ENCODE measurements around the gene PLCXD1.
"Not testable (repeated sequence)": the region's sequence is repeated elsewhere in the genome, so short reads cannot be mapped to it uniquely, and the experiment has no call there.

PLCXD1 gene

DNA sequence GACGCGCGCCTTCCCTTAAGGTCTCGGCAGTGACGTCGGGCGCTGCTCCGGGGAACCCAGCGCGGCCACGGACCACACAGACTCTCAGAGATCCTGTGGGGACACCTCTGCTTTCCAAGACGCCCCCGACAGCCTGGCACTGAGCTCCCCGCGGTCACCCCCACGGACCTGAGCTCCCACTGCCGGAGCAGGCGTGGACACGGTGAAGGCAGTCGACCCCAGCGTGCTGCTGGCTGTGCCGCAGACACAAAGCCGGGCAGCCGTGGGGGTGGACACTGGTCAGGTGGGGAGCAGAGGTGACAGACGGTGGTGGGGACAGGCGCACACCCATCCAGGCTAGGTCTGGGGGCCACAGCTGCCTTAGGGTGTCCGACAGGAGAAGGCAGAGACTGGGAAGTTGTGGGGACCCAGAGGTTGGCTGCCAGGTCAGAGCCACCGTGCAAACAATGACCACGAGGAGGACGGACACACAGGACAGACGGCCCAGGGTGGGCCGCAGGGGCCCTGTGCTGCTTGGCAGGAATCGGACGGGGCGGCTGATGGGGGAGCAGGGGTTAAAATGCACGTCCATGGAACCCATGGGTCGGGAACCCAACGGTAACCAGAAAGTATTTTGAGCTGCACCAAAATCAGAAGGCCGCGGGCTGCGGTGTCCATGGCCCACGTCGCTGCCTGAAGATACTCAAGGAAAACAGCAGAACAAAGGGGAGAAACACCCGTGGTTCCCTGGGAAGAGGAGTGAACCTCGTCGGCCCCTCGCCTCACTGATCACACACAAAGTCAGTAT is 54.0 kb downstream of the PLCXD1 start:
- ATAC-seq = no peak

DNA sequence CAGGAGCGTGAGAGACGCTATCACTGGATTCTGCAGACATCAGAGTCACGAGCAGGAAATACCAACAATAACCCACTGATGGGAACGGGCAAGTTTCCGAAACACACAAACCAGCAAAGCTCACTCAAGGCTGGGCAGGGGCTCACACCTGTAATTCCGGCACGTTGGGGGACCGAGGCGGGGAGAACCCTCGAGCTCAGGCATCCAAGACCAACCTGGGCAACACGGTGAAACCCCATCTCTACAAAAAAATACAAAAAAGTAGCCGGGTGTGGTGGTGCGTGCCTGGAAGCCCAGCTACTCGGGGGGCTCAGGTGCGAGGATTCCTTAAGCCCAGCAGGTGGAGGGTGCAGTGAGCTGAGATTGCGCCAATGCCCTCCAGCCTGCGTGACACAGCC is 54.6 kb downstream of the PLCXD1 start:
- ATAC-seq = no peak

DNA sequence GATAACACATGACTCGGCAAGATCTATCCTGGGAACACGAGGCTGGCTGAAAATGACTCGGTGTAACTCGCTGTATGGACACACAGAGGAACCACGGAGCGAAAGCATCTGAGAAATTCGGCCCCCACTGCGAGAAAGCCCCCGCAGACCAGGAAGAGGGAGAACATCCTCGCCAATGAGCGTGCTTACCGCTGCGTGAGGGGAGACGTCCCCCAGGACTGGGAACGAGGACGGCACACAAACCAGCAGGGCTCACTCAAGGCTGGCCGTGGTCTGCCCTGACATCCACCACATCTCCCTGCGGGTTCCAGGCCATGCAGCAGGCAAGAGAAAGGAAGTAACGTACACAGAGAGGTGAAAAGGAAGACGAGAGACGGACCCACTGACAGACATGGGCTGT is 55.0 kb downstream of the PLCXD1 start:
- no peak for ATAC-seq

DNA sequence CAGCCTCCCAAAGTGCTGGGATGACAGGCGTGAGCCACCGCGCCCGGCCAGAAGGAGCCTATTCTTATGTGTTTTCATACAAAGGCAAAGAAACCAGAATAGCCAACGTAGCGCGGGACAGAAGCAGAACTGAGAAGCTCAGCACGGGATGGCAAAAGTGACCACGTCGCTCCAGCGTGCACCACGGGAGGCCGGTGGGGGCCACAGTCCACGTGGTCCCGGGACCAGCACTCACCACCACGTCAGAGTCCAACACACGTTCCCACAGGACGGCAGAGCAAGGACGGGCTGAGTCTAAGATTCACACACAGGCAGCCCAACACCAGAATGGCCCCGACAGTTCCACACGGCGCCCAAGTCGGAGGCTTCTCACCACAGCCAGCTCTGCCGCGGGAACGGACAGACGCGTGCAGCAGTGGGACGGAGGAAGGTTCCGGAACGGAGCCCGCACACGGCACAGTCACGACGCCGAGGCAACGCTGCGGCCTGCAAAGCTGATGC is 56.2 kb downstream of the PLCXD1 start:
- no peak for ATAC-seq

DNA sequence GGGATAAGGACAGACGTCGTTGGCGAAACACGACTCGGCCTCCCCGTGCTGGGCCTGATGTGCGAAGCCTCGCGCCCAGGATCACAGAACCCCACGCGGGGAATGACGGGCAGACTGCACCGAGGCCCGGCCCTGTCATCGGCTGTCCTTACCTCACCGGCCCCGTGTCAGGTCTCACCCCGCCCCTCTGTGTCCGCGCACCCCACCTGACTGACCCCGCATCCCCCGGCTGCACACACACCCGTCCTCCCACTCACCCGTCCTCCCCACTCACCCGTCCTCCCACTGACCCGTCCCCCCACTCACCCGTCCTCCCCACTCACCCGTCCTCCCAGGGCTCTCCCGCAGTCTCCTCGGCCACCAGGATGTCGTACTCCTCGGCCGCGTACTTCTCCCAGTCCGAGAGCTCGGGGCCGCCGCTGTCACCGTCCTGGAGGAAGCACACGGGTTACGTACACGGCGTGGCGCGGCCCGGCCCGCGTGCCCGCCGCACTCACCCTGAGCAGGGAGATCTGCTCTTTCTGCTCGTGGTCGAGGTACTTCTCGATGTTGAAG is 57.2 kb downstream of the PLCXD1 start:
- ATAC-seq = no peak

DNA sequence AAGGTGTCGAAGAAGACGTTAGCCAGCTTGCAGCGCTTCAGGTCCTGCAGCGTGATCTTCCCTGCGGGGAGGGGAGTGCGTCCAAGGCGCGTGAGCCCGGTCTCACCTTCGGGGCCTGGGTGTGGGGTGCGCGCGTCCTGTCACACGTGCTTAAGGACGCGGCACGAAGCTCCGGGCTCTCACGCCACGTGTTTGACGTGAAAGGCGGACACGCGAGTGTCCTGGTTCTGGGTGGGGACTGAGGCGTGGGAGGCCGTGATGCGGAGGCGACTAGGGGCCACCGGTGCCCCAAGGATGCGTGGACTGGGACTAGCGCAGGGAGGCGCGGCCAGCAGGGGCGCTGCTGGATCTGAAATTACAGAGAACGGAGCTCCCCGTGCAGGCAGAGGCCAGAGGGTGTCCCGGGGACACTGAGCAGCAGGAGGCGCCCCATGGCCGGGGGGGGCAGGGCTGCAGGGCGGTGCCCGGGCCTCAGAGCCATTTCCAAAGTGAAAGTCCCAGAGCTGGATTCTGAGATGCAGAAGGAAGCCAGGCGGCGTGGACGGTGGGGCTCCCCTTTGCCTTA is 57.7 kb downstream of the PLCXD1 start:
- no peak for ATAC-seq

DNA sequence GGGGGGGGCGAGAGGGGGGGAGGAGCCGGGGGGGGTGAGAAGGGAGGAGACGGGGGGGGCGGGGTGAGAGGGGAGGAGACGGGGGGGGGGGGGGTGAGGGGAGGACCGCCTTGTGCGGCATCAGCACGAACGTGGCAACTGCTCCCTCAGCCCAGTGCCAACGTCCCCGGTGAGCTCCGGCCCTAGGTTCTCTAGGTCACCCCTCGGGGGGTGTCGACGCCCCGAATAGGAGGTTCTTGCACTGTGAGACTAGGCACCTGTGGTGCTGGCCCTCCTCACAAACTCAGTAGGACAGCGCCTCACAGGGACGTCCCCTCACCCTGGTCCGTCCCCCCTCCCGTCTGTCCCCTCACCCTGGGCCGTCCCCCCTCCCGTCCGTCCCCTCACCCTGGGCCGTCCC is 58.9 kb downstream of the PLCXD1 start:
- no peak for ATAC-seq

DNA sequence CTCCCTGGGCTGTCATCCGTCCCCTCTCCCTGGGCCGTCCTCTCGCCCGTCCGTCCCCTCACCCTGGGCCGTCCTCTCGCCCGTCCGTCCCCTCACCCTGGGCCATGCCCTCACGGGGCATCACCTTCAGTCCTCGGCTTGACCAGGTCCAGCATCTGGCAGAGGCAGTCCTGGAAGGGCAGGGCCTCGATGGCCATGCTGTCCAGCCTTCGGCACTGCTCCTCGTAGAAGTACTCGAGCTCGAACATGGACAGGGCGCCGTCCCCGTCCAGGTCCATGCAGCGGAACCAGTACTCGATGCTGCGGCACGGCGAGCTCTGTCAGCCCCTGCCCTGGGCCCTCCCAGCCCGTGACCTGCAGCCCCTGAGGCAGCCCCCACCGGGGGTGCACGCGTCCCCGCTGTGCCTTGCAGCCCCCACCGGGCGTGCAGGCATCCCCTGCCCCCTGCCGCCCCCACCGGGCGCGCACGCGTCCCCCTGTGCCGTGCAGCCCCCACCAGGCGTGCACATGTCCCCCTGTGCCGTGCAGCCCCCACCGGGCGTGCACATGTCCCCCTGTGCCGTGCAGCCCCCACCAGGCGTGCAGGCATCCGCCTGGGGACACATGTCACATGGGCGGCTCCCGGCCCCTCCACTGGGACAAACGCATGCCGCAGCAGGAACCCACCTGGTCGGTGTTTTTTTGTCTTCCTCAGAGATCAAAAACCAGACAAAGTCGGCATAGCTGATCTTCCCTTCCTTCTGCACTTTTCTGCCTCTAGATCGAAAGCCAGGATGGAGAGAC is 59.7 kb downstream of the PLCXD1 start:
- ATAC-seq = no peak

DNA sequence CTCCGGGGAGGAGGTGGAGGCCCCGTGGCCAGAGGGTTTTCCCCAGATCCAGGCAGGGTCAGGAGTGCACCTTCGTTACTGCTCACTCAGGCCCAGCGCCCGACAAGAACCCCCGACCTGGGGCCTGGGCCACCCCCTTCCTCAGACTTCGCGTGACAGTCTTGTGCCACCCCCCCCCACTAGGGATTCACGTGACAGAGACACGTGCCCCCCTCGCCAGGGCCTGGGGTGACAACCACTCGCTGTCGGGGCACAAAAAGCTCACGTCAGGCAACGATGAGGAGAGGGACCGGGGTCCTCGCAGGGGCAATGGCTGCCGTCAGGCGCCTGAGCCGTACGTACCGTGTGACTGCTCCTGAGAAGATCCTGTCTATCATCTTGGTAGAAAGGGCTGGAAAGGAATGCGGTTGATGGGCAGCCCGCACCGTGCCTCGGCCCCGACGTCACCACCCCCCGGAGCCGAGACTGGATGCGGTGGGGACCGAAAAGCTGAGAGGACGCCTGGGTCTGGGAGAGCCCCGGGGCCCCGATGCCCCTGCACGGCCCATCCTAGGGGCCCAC is 60.4 kb downstream of the PLCXD1 start:
- ATAC-seq = no peak

DNA sequence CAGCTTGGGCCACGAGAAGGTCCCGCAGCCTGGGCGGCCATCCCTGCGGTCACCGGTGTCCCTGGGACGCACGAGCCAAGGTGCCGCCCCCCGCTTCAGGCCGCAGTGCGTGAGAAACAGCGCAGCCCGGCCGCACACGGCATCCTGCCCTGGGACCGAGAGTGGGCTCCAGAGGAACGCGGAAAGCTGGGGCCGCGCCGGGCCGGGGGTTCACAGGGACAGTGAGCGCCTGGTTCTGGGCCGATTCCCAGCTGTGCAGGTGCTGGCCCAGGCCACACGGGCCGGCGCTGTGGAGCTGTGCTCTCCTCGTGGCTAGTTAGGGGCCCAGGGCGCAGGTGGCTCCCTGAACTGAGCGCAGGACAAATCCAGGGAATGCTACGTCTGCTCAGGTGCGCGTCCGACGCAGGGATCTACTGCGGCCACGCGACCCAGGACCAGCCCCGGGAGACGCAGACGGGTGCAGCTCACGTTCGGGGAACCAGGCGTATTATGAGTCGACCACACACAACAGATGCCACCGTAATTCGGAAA is 63.3 kb downstream of the PLCXD1 start:
- no peak for ATAC-seq

DNA sequence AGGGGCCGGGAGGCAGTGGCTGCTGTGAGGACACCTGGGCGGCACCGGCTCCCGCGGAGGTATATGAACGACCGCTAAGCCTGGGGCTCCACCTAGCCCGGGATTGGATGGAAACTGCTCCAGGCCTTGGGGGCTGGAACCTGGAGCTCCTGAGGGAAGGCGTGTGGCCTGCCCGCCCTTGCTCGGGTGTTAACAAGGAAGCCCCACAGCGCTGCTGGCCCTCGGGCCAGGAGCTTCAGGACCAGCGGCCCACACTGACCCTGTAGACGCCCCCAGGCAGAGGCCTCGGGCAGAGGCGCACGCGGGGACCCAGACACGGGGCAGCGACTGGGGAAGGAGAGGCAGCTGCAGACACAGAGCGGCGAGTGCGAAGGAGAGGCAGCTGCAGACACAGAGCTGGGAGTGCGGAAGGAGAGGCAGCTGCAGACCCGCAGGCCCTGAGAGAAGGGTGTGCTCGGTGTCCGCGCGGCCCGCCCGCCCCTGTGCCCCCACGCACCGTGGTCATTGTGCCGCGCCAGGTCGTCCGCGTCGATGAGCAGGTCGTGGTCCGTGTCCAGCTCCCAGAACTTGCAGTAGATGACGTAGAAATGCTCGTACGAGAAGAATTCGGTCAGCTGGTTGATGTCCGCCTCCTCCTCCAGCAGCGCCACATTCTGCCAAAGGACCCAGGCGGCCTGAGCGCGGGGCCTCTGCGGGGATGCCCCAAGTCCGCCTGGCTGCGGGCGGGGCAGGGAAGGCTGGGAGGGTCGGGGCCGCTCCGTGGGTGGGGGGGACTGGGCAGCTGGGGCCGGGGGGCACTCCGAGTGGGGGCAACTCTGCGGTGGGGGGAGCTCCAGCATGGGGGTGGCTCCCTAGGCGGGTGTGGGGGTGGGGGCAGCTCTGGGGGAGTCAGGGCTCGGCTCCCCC is 64.1 kb downstream of the PLCXD1 start:
- ATAC-seq = no peak

DNA sequence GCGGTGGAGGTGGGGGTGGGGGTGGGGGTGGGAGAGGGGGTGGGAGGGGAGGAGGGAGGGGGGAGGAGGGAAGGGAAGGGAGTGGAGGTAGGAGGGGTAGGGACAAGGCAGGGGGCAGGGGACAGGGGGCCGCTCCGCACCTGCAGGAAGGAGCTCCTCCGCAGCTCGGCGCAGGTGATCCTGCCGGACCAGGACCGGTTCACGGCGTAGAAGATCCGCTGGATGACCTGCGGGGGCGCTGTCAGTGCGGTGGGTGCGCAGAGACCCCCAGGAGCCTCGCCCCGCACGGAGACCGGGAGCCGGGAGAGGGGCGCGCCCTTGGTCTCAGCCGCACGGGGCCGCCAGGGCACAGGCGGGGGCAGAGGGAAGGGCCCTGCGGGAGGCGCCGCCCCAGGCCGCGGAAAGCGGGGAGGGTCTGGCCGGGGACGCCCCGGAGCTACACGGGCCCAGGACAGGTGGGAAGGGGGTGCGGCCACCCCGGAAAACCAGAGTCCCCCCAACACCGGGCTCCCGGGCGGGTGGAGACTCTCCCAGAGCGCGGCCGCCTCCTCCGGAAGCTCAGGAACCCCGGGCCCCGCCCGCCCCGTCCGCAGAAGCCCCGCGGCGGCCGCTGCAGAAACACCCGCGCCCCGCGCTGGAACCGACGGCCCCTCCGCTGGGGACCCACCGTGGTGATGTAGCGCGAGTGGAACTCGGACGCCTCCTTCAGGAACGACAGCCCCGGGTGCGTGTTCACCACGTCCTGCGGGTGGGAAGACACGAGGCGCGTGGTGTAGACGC is 65.0 kb downstream of the PLCXD1 start:
- ATAC-seq = no peak

DNA sequence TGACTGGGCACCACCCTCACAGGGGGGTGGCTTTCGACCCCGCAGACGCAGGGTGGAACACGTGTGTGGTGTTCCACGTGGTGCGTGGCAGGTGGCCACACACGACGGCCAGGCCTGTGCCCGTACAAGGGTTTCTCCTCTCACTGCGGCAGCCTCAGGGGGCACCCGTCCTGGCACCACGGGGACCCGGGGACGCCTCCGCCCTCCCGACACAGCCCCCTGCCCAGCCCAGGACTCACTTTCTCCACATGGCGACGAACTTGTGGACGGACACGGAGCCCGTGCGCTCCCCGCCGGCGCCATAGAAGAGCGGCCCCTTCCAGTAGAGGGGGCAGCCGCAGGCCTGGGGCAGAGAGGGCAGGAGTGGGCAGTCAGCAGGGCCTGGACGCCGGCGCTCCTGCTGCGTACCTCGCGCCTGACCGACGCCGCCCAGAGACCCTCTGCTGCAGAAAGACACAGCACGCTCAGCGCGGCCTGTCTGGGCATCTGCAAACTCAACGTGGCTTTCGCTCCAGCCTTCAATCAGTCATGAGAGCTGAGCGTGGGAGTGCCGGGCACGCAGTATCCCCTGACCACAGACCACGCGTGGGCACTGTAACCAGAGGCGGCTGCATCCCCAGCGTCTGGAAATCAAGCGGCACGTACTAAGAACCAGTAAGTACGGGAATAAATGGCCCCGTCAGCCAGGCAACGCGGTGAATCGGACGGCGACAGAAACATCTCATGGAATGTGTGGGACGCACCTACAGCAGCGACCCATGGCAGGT is 66.4 kb downstream of the PLCXD1 start:
- no peak for ATAC-seq

DNA sequence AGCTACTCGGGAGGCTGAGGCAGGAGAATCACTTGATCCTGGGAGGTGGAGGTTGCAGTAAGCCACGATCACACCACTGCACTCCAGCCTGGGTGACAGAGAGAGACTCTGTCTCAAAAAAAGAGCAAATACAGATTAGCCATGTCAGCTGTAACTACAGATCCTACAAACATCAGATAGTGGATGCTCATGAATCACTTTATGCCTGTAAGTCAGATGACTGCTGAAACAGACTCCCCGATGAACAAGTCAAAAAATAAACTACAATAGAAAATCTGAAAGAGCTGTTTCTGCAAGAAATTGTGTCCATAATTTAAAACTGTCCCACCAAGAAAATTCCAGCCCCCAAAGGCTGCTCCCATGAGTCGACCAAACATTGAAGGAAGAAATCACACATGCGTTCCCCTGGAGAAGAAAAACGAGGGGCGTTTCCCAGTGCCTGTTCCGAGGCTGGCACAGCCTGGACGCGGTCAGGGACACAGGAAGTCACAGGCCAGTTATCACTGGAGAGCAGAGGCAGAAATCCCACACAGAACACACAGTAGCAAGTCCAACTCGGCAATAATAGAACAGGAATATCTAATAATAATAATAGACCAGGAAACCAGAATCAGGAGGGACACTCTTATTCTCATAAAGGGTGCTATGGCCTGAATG is 67.4 kb downstream of the PLCXD1 start:
- no peak for ATAC-seq

DNA sequence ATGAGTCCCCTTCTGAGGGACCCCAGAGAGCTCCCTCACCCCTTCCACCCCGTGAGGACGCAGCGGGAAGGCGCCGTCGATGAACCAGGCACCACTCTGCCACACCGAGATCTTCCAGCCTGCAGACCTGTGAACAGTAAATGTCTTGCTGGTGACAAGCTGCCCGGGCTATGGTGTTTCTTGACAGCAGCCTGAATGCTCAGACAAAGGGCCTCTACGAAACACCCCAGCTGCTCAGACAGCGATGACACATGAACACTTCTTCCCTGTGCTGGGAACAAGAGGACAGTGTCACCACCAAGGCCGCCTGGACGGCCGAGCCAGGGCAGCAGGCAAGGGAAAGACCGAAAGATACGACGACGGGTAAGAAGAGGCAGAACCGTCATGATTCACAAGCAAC is 68.0 kb downstream of the PLCXD1 start:
- ATAC-seq = no peak

DNA sequence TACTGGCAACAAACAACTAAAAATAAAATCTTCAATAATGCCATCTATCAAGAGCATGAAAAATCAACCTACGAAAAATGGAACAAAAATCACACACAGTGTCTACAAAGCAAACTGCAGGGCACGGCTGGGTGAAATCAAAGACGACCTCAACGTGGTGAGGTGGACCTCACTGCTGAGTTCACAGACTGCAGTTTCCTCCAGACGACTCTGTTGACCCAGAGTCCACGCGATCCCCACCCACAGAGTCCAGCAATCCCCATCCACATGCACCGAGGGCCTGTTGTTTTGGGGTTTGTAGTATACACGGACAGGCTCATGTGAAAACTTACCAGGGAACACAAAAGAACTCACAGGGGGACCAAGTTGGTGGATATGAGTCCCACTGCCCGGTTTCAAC is 68.5 kb downstream of the PLCXD1 start:
- ATAC-seq = no peak

DNA sequence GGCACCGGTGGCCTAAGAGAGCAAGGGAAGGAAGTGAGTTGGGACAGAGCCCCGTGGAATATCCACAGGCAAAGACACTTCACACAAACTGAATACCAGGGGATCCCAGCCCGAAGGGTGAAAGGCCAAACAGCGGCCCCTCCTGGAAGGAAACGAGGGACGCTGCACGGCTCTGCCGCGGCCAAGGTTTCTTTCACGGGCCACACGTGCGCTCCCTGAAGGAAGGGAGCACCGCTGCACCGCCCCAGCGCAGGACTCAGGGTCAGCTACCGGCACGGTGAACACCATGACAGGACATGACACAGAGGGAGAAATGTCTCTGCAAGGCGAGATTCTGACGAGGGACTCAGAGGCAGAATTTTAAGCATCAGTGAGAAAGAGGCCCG is 69.0 kb downstream of the PLCXD1 start:
- no peak for ATAC-seq

DNA sequence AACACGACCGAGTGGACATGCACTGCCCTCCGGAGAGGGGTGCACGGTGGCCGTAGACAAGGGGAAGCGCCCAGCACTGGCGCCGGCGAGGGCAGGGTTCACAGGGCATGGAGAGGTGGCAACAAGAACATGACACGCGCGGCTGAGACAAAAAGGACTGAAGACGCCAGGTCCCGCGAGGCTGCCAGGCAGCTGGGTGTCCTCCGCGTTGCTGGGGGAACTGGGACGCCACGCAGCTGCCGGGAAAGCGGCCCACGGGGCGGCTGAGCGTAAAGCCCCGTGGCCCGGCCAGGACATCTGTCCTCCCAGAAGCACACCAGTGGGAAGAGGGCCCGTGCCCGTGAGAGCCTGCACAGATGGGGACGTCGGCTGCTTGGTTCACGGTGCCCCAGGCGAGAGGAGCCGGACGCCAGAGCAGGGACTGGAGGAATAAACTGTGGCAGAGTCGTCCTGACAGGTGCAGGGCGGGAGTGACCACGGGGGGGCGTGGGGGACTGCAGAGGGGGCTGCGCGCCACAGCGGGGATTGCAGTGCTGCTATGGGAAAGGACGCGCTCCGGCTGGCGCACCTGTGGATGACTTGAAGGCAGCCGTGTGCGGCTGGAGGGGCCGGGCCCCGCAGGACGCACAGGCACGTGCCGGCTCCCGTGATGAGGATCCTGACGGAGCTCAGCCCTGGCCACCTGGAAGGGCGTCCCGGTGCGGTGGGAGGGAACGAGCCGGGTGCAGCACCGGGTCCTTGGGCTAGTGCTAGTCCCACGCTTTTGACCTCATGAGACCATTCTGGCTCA is 69.5 kb downstream of the PLCXD1 start:
- ATAC-seq = no peak

DNA sequence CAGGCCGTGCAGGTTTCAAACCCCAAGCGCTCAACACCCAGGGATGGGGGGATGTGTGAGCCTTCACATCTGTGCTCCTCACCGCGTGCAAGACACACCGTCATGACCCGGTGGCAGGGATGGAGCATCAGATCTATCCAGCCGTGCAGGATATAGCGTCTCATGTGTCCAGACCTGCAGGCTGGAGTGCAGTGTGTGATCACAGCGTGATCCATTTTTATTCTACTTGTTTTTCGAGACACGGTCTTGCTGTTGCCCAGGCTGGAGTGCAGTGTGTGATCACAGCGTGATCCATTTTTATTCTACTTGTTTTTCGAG is 70.1 kb downstream of the PLCXD1 start:
- not testable (repeated sequence) for ATAC-seq

Data from activated CD4-positive, CD25-positive, alpha-beta regulatory T cell treated with anti-CD3 and anti-CD28 coated beads, Interleukin-2, amount 50 U/mL, for 24 hours (primary cell).